D721Med (cell line): ENCODE results near the gene SFSWAP.
A peak's percentile ranks its signal among the peaks of the same experiment; 100 is the strongest.

ENCODE experiments used
- DNase-seq: peaks from one replicate; pipeline ENCODE4 v3.0.0; 2011; ENCODE audit warnings: low spot score; ENCODE audit not compliant: insufficient read length
- FAIRE-seq: peaks from 2 replicates; lab custom pipeline; 2011; peaks lifted over from hg19 to GRCh38; lab: Jason Lieb, UNC
- TF ChIP-seq, protein P1 (sequence below): IDR thresholded peaks from 2 replicates; pipeline ENCODE4 v1.5.1; 2012; ENCODE audit warnings: mild to moderate bottlenecking, control low read depth; ENCODE audit not compliant: insufficient read depth; ENCODE audit errors: missing control alignments

SFSWAP gene

DNA sequence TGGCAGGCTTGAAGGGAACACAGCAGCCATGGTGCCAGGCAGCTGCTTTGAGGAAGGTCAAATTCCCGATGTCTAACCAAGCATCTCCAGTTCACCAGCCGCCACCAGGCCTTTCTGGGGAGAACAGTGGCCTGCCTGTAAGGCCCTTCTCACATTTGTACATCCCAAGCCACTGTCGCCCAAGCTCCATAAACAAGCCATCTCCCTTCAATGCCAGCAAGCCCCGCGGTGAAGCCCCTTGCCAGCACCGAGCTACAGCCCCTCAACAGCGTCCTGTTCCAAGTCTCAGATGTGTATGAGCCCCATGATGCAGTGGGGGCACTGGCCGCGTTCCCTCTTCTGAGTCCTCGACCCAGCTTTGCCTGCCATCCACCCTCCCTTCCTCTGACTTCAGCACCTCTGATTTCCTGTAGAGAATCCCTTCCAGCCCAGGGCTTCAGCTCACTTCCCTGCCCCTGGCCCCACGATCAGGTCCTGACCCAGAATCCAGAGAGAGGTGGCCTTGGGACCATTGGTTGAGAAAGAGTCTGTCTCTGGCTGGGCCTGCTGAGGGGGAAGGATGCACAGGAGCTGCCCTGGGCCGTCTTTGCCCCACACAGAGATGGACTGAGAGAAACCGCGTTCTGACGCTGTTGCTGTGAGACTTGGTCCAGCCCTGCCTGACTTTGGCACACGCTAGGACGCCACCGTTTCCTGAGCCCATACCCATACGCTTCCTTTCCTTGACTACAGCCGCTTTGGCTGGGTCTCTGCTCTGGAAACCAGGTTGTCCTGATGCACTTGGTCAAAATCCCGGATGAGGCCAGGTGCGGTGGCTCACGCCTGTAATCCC, 115.4 kb downstream of the SFSWAP start:
- TF ChIP-seq, protein P1, sequence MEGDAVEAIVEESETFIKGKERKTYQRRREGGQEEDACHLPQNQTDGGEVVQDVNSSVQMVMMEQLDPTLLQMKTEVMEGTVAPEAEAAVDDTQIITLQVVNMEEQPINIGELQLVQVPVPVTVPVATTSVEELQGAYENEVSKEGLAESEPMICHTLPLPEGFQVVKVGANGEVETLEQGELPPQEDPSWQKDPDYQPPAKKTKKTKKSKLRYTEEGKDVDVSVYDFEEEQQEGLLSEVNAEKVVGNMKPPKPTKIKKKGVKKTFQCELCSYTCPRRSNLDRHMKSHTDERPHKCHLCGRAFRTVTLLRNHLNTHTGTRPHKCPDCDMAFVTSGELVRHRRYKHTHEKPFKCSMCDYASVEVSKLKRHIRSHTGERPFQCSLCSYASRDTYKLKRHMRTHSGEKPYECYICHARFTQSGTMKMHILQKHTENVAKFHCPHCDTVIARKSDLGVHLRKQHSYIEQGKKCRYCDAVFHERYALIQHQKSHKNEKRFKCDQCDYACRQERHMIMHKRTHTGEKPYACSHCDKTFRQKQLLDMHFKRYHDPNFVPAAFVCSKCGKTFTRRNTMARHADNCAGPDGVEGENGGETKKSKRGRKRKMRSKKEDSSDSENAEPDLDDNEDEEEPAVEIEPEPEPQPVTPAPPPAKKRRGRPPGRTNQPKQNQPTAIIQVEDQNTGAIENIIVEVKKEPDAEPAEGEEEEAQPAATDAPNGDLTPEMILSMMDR, result no peak
- FAIRE-seq (no peak), DNase-seq (no peak)

DNA sequence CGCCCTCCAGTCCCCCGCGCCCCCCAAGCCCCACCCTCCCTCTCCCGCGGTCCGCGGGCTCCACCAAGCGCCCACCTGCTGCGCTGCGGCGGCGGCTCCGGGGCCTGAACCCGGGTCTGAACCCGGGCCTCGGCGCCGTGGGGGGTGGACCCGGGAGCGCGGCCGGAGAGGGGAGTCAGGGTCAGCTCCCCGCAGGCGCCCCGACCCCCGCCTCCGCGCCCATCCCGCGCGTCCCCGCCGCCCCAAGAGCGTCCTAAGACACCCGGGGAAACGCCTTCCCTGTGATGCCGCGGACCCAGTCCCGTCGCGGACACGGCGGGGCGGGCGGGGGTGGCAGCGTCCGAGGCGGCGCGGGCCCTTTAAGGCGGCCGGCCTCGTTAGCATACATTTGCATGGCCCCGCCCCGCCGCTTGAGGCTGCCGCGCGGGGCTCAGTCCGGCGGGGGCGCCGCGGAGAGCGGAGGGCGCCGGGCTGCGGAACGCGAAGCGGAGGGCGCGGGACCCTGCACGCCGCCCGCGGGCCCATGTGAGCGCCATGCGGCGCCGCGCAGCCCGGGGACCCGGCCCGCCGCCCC, 117.2 kb downstream of the SFSWAP start, which contains the start of gene MMP17:
Gene MMP17 (plus strand): TSS at position 433 of the 574 bp plus-strand sequence. CDS start 102 bp downstream, at position 535.
- DNase-seq (peak; percentile 56), FAIRE-seq (no peak)
- TF ChIP-seq, protein P1, result no peak

DNA sequence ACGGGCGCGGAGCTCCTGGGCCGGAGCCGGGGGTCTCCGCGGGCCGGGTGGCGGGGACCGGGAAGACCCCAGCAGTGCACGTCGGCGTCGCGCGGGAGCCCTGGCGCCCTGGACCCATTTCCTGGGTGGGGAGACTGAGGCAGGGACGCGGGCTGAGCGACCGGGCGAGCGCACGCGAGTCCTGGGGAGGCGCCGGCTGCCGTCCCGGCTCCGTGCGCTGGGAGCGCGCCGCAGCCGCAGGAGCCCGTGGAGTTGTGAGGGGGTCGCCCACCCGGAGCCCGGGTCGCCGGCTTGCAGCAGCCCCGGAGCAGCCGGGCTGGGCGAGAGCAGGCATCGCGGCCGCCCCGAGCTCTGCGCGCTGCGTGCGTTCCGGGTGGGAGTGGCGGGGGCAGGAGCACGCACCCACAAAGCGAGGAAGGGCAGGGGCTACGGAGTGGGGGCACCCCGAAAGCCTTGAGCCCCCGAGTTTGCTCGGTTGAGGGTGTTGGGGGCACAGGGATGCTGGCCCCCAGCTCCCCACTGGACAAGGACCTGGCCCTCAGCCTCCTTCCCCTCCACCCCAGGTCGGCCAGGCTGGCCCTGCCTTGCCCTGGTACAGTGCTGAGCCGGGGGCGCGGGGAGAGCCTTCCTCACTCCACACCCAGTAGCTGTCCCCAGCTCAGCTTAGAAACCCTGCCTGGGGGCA, 117.9 kb downstream of the SFSWAP start:
- DNase-seq, result no peak
- FAIRE-seq, result no peak
- TF ChIP-seq, protein P1, result no peak

DNA sequence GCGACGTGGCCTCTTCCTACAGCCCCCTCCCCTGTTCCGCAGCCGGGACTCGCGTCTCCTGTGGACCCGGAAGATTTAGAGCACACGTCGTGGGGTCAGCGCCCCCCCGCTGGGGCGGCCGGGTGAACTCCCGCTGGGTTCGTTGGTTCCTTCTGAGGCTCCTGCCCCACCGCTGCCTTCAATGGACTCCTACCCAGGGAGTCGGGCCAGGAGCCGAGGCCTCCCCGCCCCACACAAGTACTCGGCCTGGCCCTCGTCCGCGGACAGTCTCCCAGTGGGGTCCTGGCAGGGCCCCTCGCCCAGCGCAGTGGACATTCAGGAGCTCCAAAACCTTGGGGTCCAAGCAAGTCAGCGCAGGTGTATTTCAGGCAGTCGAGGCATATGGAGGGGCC, 118.5 kb downstream of the SFSWAP start:
- no peak for DNase-seq
- FAIRE-seq, result no peak

DNA sequence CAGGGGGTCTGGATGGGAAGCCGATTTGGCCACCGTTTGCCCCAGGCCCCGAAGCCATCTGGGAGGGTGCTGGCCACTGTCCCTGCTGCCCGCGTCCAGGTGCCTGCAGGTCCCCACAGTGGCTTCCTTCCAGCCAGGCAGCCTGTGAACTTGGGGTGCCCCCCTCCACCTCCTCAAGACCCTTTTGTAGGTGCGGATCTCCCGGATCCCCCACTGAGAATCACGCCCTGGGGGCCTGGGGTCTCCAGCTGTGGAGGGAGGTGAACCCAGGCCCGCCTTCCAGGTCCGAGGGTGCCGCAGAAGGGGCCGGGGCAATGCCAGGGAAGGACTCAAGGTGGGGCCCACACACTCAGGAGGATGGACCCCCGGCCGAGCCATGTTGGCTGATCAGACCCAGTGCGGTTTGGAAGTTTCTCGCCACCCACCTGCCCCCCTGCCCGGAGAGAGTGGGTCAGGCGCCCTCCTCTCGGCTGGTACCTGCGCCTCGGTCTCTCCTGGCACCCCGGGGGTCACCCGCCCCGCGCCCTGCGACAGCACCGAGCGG, 119.0 kb downstream of the SFSWAP start:
- no peak for DNase-seq
- FAIRE-seq, result no peak

More for the DNA sequence above, 118.5 kb downstream of the SFSWAP start:
- TF ChIP-seq, protein P1, result no peak

DNA sequence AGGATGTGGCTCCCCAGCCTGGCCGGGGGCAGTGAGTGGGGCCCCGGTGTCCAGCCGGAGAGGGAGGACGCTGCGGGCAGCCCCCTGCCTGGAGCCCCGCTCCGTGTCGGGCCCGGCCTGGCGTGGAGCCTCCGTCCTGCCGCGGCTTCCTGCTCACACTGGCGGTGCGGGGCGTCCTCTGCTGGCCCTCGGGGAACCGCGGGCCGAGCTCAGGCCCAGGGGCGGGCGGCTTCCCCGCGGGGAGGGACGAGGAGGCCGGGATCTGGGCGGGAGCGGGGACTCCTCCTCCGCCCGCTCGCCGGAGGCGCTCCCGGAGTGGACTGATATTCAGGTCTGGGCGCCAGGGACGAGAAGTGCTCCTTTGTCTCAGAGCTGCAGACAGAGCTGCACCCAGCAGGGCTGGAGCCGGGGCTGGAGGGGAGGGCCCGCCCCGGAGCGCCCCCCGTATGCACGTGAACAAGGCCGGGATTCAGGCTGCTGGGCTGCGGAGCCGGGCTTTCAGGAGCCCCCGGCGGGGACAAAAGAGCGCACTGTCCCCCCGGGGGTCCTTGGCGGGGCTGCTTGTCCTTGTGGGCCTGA, 119.5 kb downstream of the SFSWAP start:
- FAIRE-seq, result no peak
- no peak for DNase-seq
- TF ChIP-seq, protein P1, result peak; percentile 28

More for the DNA sequence above, 119.0 kb downstream of the SFSWAP start:
- TF ChIP-seq, protein P1, result no peak
